Stimulated activated CD4-positive, alpha-beta T cell treated with anti-CD3 and anti-CD28 coated beads, Interleukin-2, amount 100 ng/mL, for 4 hours (primary cell): ENCODE results near the gene KCNH4.
"Not testable (repeated sequence)": the region's sequence is repeated elsewhere in the genome, so short reads cannot be mapped to it uniquely, and the experiment has no call there.

Experiments
- DNase-seq: peaks from one replicate; pipeline ENCODE4 v3.0.0-alpha.2; 2020; ENCODE audit warnings: low read depth

The KCNH4 gene

GRCh38 chr17:42193969-42194899 lies 13.3 kb upstream of the KCNH4 start, which contains the start of gene GHDC:
Gene GHDC (minus strand): TSS chr17:42194494. CDS start chr17:42193581, 913 bp downstream.
- DNase-seq = peak; percentile 69

- no peak for DNase-seq
Measured at GRCh38 chr17:42193216-42193968, 12.4 kb upstream of the KCNH4 start.

- DNase-seq = no peak
Measured at GRCh38 chr17:42192189-42193126, 11.5 kb upstream of the KCNH4 start.

- no peak for DNase-seq
Measured at GRCh38 chr17:42191275-42191608, 10.3 kb upstream of the KCNH4 start.

- DNase-seq = no peak
Measured at GRCh38 chr17:42190491-42191274, 9.7 kb upstream of the KCNH4 start.

- no peak for DNase-seq
Measured at GRCh38 chr17:42189651-42189965, 8.7 kb upstream of the KCNH4 start.

- DNase-seq = no peak
Measured at GRCh38 chr17:42188749-42189650, 8.1 kb upstream of the KCNH4 start.

GRCh38 chr17:42187833-42188232 lies 6.9 kb upstream of the KCNH4 start:
- DNase-seq = no peak

GRCh38 chr17:42186191-42186590 lies 5.2 kb upstream of the KCNH4 start:
- DNase-seq = not testable (repeated sequence)

- DNase-seq = no peak
Measured at GRCh38 chr17:42185621-42185930, 4.6 kb upstream of the KCNH4 start.

- no peak for DNase-seq
Measured at GRCh38 chr17:42184713-42185620, 4.0 kb upstream of the KCNH4 start, which contains the start of gene HCRT. Gene HCRT (minus strand): TSS chr17:42185452. CDS start chr17:42185365, 87 bp downstream.

- peak; percentile 57 for DNase-seq
Measured at GRCh38 chr17:42183741-42184711, 3.1 kb upstream of the KCNH4 start.

- no peak for DNase-seq
Measured at GRCh38 chr17:42182927-42183734, 2.2 kb upstream of the KCNH4 start.

- no peak for DNase-seq
Measured at GRCh38 chr17:42181851-42182207, 887 bp upstream of the KCNH4 start.

- no peak for DNase-seq
Measured at GRCh38 chr17:42180411-42180921, 476 bp downstream of the KCNH4 start.

GRCh38 chr17:42179911-42180410 lies 981 bp downstream of the KCNH4 start:
- no peak for DNase-seq

GRCh38 chr17:42179335-42179734 lies 1.6 kb downstream of the KCNH4 start:
- DNase-seq = no peak
